T1000 (cell line): Measurements from ENCODE around the gene RARRES1.

ENCODE experiments used
- DNase-seq: peaks from one replicate; lab custom pipeline; 2025; ENCODE audit warnings: mixed read lengths; lab: John Stamatoyannopoulos, UW

Gene RARRES1

DNA sequence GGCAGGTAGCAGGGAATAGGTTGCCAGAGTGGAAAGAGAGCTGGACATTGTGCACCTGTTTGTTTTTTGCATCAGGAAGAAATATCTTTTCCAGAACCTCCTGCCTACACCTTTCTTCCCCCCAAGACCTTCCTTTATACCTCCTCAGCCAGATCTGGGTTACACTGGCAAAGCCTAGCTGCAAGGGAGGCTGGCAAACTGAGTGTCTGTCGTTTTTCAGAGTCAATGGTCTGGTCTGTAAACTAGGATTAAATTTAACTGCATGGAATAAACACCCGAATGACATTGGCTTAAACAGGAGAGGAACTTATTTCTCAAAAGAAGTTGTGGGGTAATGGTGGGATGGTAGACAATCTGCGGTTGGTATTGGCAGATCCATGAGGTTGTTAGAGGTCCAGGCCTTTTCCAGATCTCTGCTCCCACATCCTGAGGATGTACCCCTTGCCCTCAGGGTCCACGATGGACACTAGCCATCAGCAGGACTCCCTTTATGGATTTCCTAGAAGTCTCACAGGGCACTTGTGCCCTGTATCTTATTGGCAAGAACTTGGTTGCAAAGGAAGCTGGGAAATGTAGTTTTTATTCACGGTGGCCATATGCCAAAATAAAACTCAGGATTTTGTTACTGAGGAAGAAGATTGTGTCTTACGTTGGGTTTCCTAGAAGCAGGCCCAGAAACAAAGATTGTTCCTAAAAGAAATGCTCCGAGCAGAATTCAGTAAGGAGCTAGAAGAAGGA lies 3.2 kb upstream of the RARRES1 start:
- no peak for DNase-seq

DNA sequence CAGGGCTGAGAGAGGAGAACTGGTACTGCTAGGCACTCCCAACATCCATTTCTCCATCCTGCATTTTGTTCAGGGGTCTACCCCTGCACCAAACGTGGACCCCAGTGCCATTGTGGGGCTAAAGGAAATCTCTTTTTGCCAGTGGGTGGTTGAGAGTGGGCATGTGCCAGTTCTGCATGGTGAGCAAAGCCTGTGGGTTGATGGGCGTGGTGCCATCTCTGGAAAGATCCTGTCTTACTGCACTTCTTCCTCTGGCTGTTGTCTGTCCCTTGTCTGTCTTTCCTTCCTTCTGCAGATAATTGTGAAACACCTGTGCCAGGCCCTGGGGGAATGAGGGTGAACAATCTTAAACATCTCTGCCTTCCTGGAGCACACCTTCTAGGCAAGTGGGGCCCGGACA lies 1.4 kb upstream of the RARRES1 start:
- DNase-seq = no peak

DNA sequence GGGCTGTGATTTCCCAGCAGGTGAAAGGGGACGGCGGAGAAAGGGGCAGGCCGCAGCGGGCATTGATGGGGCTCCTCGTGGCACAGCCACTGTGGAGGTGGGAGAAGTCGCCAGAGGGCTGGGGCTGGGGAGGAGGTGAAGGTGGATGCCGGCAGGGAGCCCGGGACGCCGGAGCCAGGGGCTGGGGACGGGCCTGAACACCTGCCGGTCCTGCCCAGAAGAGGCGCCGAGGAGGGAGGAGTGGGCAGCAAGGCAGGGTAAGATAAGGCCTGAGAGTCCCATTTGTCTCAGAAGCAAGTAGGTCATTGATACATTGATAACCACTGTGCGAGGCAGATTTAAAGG lies 571 bp upstream of the RARRES1 start:
- DNase-seq = no peak

DNA sequence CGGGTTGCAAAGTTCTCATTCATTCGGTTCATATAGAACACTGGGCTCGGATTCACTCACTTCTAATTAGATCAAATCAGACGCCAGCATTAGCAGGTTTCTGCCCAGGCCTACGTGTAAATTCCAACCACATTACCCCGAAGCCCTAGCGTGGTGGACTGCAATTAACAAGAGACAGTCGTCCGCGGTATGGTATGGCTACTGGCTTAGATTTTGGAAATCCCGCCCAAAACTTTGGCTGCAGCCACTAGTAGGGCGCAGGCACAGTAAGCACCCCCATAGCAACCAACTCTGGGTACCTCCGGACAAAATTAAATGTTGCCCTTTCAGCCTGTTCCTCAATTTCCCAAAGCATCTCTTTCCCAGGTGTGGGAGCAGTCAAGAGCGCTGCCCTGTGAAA lies 771 bp downstream of the RARRES1 start:
- no peak for DNase-seq

DNA sequence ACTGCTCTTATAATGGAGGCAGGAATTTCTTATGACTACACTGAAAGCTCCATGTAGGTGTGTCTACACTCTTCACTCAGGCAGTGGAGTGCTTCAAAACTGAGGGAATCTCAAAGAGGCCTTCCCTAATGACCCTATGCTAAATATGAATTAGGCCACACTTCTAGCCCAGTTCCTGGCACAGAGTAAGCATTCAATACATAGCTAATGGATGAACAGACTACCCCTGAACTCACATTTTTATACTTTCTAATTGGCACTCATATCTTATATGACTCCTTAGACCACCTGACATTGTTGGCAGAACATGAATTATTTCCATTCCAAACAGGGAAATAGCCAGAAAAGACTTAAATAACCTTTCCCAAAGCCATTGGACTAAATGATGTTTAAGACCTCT lies 3.4 kb downstream of the RARRES1 start:
- no peak for DNase-seq

DNA sequence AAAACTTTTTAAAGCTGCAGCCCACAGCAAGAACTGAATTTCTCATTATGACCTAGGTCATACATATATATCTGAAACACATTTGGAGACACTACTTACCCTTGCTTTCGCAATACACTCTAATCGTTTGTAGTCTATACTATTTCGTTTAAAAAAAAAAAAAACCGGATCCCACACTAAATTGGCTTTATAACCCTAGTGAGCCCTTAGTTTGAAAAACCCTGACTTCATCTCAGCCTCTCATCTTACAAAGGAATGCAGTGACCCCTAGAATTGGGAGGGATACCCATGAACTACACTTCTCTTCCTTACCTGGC lies 4.2 kb downstream of the RARRES1 start:
- no peak for DNase-seq

DNA sequence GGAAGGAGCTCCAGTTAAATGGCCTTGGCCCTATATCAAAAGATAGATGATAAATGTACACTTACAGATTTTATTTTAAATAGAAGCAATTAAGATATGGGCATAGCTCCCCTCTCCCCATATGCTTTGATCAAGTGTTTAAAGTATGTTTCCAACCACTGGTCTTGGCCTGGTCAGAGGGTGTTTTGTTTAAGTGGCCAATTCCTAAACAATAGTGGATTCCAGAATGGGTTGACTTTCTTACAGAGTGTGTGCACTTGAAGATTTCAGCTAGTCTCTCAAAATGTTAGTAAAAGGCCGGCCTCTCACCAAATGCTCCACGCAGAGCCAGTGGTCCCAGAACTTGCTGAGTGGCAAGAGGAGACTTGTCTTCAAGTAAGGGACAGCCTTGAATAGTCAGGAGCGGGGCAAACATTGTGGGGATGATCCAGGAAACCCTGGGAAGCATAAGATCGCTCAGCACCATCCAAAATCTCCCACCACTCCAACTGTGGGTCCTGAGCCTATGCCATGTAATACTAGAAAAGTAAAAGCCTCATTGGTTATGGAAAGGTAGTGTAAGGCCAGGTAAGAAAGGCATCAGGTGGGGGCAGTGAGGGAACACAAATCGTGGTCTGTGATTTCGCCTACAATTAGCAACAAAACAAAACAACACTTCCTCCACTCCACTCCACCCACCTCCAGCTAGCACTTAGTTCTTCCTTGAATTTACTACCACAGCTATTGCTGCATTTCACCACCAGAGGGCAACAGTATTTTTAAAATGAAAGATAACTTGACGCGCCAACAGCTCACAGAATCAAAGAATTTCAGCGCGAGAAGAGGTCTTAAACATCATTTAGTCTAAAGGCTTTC lies 4.8 kb downstream of the RARRES1 start:
- DNase-seq = no peak

DNA sequence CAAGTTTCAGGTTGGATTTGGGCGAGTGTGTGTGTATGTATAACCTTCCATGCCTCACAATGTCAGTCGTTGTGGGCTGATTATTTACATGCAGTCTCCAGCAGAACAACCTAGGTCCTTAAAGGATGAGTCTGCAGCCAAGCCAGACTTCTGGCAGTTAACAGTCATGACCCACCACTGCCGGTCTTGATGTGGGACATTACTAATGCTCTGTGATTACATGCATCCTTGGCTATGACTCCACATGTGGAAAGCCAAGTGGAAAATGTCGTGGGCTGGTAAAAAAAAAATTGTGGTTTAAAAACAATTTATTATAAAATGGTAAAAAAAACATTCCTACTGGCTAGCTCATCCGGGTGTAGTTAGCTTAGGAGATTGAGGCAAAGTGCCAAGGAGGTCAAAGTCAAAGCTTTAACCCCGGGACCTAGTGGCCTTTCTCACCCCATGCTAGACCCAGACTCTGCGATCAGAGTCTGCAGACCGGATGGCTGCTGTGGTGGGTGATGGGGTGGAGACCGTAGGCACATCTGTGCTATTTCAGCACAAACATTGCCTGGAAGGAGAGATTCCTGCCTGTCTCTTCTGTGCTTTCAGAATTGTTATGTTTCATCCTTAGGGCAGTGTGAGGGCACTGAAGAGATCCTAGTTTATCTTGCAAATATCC lies 6.8 kb downstream of the RARRES1 start:
- DNase-seq = peak; percentile 77

DNA sequence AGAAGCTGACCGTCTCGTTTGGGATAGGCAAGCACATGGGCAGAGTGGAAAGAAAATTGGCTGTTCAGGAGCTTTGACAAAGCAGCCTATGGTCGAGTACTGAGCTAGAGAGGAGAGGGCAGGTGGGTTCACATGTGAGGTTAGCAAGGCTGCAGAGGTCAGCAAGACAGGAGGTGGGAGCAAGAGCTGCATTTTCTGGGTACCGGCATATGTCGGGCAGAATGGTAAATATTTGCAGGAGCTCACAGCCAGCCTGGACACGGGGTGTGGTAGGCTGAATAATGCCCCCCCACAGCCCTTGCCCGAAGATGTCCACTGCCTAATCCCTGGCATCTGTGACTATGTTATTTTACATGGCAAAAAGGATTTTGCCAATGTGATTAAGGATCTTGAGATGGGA lies 8.3 kb downstream of the RARRES1 start:
- DNase-seq = no peak

DNA sequence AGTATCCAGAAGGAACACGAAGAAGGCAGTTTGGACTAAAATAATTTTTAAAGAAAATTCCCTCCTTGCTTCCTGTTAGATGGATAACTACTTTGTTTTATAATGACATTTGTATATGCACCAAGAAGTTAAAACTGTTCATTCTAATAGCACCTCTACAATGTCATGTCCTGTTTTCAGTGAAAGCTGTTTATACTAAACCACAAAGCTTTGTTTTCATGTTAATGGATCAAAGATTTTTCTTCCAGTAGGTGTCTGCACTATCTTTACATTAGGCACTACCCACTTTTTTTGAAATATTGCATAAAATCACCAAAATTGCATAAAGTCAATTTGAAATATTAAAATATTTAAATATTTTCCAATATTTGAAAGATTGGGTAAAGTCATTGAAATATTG lies 10.1 kb downstream of the RARRES1 start:
- DNase-seq = no peak

DNA sequence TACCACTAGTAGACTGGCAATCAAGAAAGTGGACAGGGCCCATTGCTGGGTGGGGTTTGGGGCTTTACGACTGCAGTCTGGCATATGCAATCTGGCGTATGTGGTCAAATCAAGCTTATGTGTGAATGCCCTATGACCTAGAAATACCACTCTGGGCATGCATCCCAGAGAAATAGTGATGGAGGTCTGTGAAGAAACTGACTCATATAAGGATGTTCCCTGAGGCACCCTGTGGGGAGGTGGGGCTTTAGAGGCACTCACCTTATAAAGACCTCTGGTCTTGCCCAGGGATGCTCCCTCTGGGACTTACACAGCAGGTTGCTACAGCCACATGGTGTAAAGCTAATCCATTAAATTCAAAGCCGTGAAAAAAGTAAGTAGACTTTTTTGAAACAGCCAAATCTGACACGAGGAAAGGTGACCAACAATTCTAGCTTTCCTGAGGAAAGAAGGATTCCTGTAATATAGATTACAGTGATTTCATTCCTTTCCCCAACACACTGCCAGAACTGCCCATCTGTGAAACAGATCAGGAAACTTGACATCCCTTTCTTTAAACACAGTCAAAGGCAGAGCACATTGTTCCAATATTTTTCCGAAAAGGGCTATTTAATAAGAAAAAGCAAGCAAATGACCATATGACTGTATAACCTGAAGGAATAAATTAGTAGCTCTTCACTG lies 13.6 kb downstream of the RARRES1 start:
- DNase-seq = peak; percentile 67

DNA sequence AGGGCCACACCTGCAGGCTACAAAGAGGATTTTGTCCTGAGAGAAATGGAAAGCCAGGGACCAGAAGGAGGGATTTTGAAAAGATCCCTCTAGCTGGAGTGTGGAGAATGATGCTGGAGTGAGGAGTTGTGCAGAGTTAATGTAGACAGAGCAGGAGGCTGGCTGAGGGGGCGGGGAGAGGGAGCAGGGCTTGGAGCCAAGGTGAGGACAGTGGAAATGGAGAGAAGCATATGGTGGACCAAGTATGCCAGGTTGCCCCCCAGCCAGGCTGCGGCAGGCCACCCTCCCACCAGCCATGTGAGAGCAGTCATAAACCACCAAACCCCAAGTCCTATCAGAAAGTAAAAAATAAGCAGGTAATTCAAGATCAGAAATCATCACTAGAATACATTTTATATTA lies 14.7 kb downstream of the RARRES1 start:
- no peak for DNase-seq

DNA sequence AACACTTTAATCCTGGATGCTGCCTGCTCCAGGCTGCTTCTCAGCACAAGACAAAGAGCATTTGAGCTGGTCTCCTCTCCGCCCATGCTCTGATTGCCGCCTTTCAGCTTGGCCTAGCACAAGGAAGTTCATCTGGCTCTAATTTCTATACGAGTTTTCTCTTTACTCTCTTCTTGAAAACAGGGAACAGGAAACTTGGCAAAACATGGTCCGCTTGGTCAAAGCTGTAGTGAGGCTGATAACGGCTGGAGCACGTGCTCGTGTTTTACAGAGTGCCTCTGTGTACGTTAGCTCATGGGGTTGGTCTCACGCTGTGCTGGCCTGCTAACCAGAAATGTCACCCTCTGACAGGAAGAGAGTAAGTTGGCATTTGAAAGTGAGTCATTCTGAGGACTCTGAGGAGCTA lies 19.2 kb downstream of the RARRES1 start:
- DNase-seq = no peak

DNA sequence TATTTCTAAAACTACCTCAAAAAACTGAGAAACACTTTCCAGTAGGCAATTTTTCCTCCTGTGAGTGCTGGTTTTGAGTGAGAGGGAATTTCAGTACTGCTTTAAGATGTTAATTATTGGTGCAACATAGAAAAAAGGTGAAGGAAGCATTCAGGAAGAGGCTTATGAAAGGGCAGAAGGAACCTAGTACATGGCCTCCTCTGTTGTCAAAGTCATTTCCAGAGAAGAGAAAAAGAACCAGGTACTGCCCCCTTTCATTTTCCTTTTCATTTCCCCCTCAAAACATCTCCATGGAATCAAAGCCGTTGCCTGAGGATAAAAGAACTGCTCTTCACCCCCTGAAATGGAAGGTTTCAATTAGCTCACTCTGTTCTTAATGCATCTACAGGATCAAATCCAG lies 19.8 kb downstream of the RARRES1 start:
- DNase-seq = no peak

DNA sequence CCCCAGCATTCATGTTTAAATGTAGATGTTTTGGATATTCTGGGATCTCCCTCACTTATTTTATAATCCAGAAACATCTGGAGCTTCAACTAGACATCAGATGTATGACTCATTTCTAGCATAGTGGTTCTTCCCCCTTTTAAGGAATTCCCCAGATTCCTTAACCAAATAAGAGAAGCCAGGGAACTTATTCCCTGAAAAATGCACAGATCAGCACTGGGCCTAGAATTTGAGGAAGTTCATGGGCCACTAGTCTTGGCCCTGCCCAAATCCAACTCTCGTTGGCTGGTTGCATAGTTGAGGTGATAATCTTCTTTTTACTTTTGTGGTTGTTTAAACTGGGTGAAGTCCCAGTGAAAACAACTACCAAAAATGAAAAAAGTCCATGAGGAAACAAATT lies 20.4 kb downstream of the RARRES1 start:
- no peak for DNase-seq

DNA sequence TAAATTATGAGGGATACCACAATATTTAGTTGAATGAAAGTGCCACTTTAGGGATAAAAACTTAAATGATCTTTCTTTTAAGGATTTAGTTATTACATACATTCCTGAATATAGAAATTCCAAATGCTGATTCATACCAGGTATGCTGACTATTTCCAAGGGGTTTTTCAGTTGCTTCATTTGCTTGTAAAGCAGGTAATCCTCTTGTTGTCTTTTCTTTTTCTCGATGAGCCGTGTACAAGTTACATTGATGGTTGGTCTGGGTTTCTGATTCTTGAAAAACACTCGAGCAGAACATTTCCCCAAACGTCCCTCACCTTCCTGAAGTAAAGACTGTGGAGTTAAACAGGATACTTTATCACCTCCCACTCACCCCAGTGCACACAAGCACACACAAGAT lies 21.7 kb downstream of the RARRES1 start:
- no peak for DNase-seq

DNA sequence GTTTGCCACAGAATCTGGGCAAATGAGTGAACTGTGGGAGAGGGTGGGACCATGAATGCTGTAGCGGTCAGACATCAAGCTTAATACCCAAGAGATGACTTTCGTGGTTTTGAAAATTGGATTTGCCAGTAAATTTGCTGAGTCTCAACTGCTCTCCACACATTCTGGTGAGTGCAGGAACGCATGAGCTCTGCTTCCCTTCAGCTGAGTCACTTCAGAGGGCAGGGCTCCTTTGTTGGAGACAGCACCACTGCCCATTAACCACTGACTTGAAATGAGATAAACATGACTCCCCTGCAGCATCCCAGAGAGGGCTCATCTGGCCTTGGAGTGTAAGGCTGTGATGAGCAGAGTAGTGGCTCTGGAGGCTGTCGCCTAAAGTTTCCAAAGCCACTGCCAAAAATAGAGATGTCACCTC lies 22.6 kb downstream of the RARRES1 start:
- peak; percentile 74 for DNase-seq

DNA sequence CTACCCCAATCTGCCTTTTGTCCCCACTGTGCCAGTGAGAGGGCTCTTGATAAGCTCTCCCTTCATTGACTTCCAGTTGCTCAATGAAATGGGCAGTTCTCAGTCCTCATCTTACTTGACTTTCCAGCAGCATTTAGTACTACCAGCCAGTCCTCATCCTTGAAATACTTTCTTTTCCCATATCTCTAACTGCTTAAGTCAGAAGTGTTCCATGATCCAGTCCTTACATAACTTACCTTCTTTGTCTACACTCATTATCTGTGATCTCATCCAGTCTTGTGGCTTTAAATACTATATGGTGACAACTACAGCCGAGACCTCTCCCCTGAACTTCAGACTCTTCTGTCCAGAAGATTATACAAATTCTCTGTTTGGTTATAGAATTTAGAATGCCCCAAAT lies 28.7 kb downstream of the RARRES1 start:
- no peak for DNase-seq

DNA sequence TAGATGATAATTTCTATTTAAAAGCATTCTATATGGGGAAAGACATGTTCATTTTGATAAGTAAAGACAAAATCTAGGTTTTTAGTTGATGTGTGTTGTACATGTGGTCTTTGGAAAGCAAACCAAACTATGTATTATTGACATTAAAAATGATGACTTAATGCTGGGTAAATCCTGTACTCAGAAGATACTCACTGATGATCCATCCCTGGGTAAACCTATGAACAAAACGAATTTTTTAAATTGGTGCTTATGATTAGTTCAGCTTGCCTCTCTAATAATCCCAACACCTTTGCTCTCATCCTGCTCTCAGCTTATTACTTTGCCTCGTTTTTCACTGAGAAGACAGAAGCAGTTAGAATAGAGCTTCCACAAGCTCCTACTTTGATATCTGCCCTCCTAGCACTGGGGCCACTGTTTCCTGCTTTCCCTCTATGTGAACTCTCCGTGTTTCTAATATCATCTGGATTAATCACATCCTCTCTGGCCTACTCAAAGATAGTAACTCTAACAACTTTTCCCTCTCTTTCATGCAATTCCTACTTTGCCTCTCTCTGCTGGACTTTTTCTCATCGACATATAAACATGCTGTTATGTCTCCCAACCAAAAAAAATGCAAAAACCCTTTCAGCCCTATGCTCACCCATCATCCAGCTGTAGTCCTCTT lies 29.3 kb downstream of the RARRES1 start:
- DNase-seq = no peak

DNA sequence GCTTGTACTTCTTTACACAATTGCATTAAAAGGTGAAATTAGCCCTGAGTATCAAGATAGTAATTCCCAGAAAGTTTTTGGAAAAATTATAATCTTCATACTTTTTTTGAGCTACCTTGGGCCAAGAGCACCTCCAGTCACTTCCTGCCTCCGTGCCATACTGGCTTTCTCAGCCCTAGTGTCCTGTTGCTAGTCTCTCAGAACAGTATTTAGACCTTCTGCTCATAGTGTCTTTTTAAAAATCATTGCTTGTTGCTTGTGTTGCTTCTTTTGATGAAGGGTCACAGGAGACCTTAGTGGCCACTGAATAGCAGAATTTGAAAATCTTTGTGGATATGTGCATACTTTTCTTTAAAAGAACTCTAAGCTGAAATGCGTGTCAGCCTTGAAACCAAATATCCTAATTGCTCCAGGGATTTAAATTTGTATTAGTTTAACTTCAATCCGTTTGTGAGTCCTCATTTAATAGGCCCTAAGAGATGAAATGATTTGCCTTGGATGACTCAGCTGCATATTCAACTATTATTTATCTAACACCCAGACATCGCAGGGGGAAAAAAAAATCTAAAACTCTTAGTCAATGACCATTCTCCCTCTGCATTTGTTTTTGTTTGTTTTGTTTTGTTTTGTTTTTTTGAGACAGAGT lies 30.7 kb downstream of the RARRES1 start:
- no peak for DNase-seq

DNA sequence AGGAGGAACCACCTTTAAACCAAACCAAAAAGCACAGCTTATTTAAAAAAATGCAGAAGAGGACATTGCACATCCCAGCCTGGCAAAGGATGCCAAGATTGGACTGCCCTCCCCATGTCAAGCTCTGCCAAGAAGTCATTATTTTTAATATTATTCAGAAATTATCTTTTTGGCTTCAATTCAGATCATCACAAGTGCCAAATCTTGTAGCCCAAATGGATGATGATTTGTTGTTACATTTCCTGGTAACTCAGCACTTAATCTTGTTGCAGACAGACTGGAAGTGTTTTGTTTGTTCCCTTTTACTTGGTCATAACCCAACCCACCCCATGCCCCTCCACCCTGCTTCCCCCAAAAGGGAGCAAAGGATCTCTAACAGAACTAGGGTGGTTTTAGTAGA lies 31.7 kb downstream of the RARRES1 start:
- no peak for DNase-seq

DNA sequence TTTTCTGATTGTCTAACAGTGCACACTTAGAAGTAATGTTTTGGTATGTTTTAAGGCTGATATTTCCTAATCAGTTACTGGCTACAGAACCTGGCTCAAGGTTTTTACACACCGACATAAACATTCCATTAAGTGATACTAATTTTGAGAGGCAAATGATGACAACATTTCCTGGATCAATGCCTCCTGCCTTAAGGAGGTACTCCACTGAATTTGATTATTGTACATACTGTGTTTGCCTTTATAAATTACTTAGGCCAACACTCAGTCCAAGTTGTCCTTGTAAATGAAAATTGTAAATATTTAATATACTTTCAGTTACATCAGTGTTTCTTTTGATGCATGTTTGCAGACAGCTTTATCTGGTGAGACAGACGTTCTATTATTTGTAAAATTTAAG lies 35.6 kb downstream of the RARRES1 start:
- no peak for DNase-seq
